ENCODE results near the gene APOO. TPM values are rescaled to one million over a fixed set of nuclear protein-coding genes. Genes with fewer than 3 reads are reported as not detected.

APOO gene
- total and polyA plus RNA-seq, 2 of the 13 experiments (the other 11 are each of a cell fraction or from before 2014, with no cell fraction given): 9.7 to 22.1 TPM

- POLR2A ChIA-PET: no interaction called here
These were observed 44.7 kb upstream of the APOO start for GRCh38 chrX:23952391-23952790.

GRCh38 chrX:23945206-23945605, 37.5 kb upstream of the APOO start:
- H3K4me1 ChIP-seq (ENCODE audit: insufficient read depth, low read length): no peaks in the 10 kb centered on the region
- in situ Hi-C loops (cut with HindIII; ENCODE audit: extremely low pct_ligation_motif_present, low pct_unique_long_range_greater_than_20kb) (no loop called here), intact Hi-C loops (cut with micrococcal nuclease; ENCODE audit: unreplicated experiment) (no loop called here)
- ChIA-PET POLR2A (no interaction called here), CTCF (ENCODE audit: low intra/inter-chr PET ratio, low total read pairs) (no interaction called here)
- no peak overlapping the region for H3K27ac ChIP-seq (ENCODE audit: extremely low read length, insufficient read depth, low read length)
- no peak for FAIRE-seq
- H3K9me3 ChIP-seq (ENCODE audit: low read length): no peaks in the 10 kb centered on the region
- ATAC-seq: no peak
- no peak overlapping the region for H3K4me3 ChIP-seq (replicated peaks in 1 of 3; ENCODE audit: insufficient read depth in 1 of 3, low read depth in 2 of 3, low read length in 3 of 3)
- DNase-seq (ENCODE audit: low spot score): no peak
- no peaks in the 10 kb centered on the region for H4K20me1 ChIP-seq (ENCODE audit: insufficient read depth, low read length)
- WGBS (ENCODE audit: low lambda C conversion rate): 57% methylated on average over 1 of the region's 1 CpG
- no peaks in the 10 kb centered on the region for H3K36me3 ChIP-seq (replicated peaks in 1 of 2; ENCODE audit: control insufficient read depth in 1 of 2, insufficient read depth in 2 of 2, low read length in 2 of 2)
- H3K9ac ChIP-seq (ENCODE audit: insufficient read depth, low read depth, low read length): no peak overlapping the region
- no TSS peak for BruUV-seq (replicated peaks)
- no peak overlapping the region for H2AFZ ChIP-seq (ENCODE audit: low read length)
- no peaks in the 10 kb centered on the region for H3K27me3 ChIP-seq (ENCODE audit: control insufficient read depth in 1 of 2, insufficient read depth in 2 of 2, low read length in 2 of 2)
- H3K4me2 ChIP-seq (ENCODE audit: low read depth, low read length): no peak overlapping the region
- no peaks in the 10 kb centered on the region for H3K79me2 ChIP-seq (ENCODE audit: insufficient read depth, low read length)
- TF ChIP-seq DMAP1 (CRISPR knock-in tag; IDR thresholded peaks at IDR 0.05): no peak
- TF ChIP-seq MEIS2 (CRISPR knock-in tag; IDR thresholded peaks at IDR 0.05): no peak
- TF ChIP-seq KDM5B (CRISPR knock-in tag; IDR thresholded peaks at IDR 0.05; ENCODE audit: borderline replicate concordance): no peak
- no peak for TF ChIP-seq ARID2 (CRISPR knock-in tag; IDR thresholded peaks at IDR 0.05; ENCODE audit: borderline replicate concordance)
- no peak for TF ChIP-seq ZNF674 (CRISPR knock-in tag; IDR thresholded peaks at IDR 0.05; ENCODE audit: low read depth)
- no peak for TF ChIP-seq PREB (CRISPR knock-in tag; IDR thresholded peaks at IDR 0.05)
- TF ChIP-seq MBNL3 (CRISPR knock-in tag; conservative IDR thresholded peaks at IDR 0.05): no peak
- no peak for TF ChIP-seq RAD21 (CRISPR knock-in tag; IDR thresholded peaks at IDR 0.05)
- no peak for TF ChIP-seq KLF12 (CRISPR knock-in tag; IDR thresholded peaks at IDR 0.05; ENCODE audit: borderline replicate concordance)
- no peak for TF ChIP-seq SMAD1 (CRISPR knock-in tag; IDR thresholded peaks at IDR 0.05; ENCODE audit: borderline replicate concordance, low read depth)
- TF ChIP-seq TGIF2 (CRISPR knock-in tag; IDR thresholded peaks at IDR 0.05): no peak
- TF ChIP-seq EHMT2 (IDR thresholded peaks at IDR 0.05; ENCODE audit: borderline replicate concordance, low read depth, low read length): no peak

More at GRCh38 chrX:23952391-23952790, 44.7 kb upstream of the APOO start:
- H3K9ac ChIP-seq (ENCODE audit: insufficient read depth, low read depth, low read length): no peak overlapping the region
- FAIRE-seq: no peak
- no peaks in the 10 kb centered on the region for H3K4me1 ChIP-seq (ENCODE audit: insufficient read depth, low read length)
- H3K36me3 ChIP-seq (replicated peaks in 1 of 2; ENCODE audit: control insufficient read depth in 1 of 2, insufficient read depth in 2 of 2, low read length in 2 of 2): no peaks in the 10 kb centered on the region
- no peak overlapping the region for H3K27ac ChIP-seq (ENCODE audit: extremely low read length, insufficient read depth, low read length)
- in situ Hi-C loops (cut with HindIII; ENCODE audit: extremely low pct_ligation_motif_present, low pct_unique_long_range_greater_than_20kb) (no loop called here), intact Hi-C loops (cut with micrococcal nuclease; ENCODE audit: unreplicated experiment) (no loop called here)
- no peaks in the 10 kb centered on the region for H3K27me3 ChIP-seq (ENCODE audit: control insufficient read depth in 1 of 2, insufficient read depth in 2 of 2, low read length in 2 of 2)
- TF ChIP-seq NR2C2 (CRISPR knock-in tag; IDR thresholded peaks at IDR 0.05; ENCODE audit: borderline replicate concordance): no peak
- TF ChIP-seq SMYD3 (CRISPR knock-in tag; IDR thresholded peaks at IDR 0.05): no peak
- TF ChIP-seq ZNF543 (CRISPR knock-in tag; IDR thresholded peaks at IDR 0.05): no peak
- TF ChIP-seq ZMAT5 (CRISPR knock-in tag; IDR thresholded peaks at IDR 0.05; ENCODE audit: borderline replicate concordance, low read depth): no peak
- BruUV-seq (replicated peaks): no TSS peak
- no peaks in the 10 kb centered on the region for H4K20me1 ChIP-seq (ENCODE audit: insufficient read depth, low read length)
- no peak for DNase-seq (ENCODE audit: low spot score)
- H3K9me3 ChIP-seq (ENCODE audit: low read length): no peaks in the 10 kb centered on the region
- H2AFZ ChIP-seq (ENCODE audit: low read length): no peak overlapping the region
- no peak for ATAC-seq
- H3K79me2 ChIP-seq (ENCODE audit: insufficient read depth, low read length): no peaks in the 10 kb centered on the region
- 33% methylated on average over 3 of the region's 3 CpGs for WGBS (ENCODE audit: low lambda C conversion rate)
- H3K4me2 ChIP-seq (ENCODE audit: low read depth, low read length): no peak overlapping the region
- no peak overlapping the region for H3K4me3 ChIP-seq (replicated peaks in 1 of 3; ENCODE audit: insufficient read depth in 1 of 3, low read depth in 2 of 3, low read length in 3 of 3)
- CTCF ChIA-PET (ENCODE audit: low intra/inter-chr PET ratio, low total read pairs): no interaction called here
